SK-N-SH treated with all-trans-retinoic acid at 6 μM for 48 hours (cell line): Measurements from ENCODE around the gene BLVRB.

Source experiments
- ARNTL ChIP-seq: fragments of 450-650 bp; formaldehyde crosslinking; IDR thresholded peaks from 2 replicates; pipeline ENCODE4 v1.5.0; 2020; ENCODE audit warnings: low read depth, mild to moderate bottlenecking, moderate library complexity, borderline replicate concordance
- CREB5 ChIP-seq: fragments of 250-450 bp; sonication (Bioruptor Pico); IDR thresholded peaks from 2 replicates; pipeline ENCODE4 v1.5.1; 2020; ENCODE audit warnings: low read depth, mild to moderate bottlenecking, moderate library complexity
- CSDC2 ChIP-seq: fragments of 250-450 bp; sonication (Bioruptor Pico); IDR thresholded peaks from 2 replicates; pipeline ENCODE4 v1.5.0; 2020; ENCODE audit warnings: mild to moderate bottlenecking, moderate library complexity
- PATZ1 ChIP-seq: fragments of 250-450 bp; sonication (Bioruptor Pico); IDR thresholded peaks from 2 replicates; pipeline ENCODE4 v1.8.0; 2020; ENCODE audit warnings: mild to moderate bottlenecking, moderate library complexity, borderline replicate concordance

GRCh38 chr19:40513741-40514315 lies 48.3 kb upstream of the BLVRB start:
- TF ChIP-seq CSDC2 (no peak), CREB5 (CRISPR knock-in tag) (no peak), PATZ1 (no peak), ARNTL (CRISPR knock-in tag) (no peak)
